Measurements from ENCODE around the gene CCT6A.
"Not testable (repeated sequence)": the region's sequence is repeated elsewhere in the genome, so short reads cannot be mapped to it uniquely, and the experiment has no call there.

The CCT6A gene

DNA sequence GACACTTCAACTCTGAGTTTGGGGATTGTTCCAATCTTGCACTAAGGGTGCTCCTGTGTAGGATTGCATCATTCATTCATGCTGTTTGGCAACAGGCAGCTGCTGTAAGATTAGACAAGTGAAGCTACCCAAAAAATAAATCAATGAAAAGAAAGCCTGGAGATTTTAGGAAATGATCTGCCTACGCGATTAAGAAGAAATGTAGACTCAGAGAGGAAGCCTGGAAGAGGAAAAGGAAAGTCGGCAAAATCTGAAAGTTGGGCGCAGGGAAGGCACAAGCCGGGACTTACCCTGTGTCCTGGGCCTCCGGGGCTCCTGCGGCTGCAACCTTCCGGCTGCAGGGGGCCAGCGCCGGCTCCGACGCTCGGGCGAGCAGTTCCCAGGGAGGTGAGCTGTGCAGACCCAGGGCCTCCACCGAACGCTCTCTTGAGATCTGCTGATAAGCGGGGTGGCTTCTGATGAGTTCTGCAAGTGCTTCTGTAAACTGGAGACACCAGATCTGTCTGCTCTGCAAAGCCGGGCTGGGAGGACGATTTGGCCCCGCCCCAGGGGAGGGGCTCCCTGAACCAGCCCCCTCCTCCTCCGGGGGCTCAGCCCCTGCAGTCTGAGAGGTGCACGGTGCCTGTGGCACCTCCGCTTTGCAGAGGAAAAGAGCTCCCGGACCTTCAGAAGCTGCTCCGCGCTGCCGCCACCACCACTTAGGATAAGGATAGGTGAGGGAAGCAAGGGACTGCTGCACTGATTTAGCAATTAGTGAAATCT is 17.7 kb upstream of the CCT6A start:
- no peaks in the 10 kb centered on the region for H3K9me3 ChIP-seq (ENCODE audit: severe bottlenecking)
- peaks cover 15% of the 10 kb centered on the region for H3K36me3 ChIP-seq
- H3K27ac ChIP-seq: peak overlapping the region; percentile 58
- no peak for TF ChIP-seq CTCF (IDR thresholded peaks at IDR 0.05; ENCODE audit: low read depth, low read length)
- peak overlapping the region; percentile 74 for H3K4me3 ChIP-seq (ENCODE audit: low read depth, low read length)
- peak; percentile 92 for DNase-seq
- no peaks in the 10 kb centered on the region for H3K27me3 ChIP-seq (ENCODE audit: insufficient read depth, low read depth, severe bottlenecking)

DNA sequence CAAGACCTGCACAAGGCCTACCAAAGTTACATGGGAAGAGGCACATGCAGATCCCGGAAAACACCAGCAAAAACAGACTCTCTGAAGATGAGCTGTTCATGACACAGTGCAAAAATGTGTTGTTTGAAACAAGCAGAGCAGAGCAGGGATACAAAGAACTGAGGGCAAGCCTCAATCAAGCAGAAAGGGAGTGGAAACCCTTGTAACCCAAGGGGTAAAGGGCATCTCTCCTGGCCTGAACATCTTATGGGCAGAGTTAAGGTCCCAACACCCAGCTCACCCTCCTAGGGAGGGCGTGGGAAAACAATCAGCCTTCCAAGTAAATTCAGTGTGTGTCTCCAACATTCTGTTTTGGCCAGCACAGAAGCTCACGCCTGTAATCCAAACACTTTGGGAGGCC is 10.8 kb upstream of the CCT6A start:
- H3K27ac ChIP-seq: no peak overlapping the region
- H3K9me3 ChIP-seq (ENCODE audit: severe bottlenecking): no peaks in the 10 kb centered on the region
- TF ChIP-seq CTCF (IDR thresholded peaks at IDR 0.05; ENCODE audit: low read depth, low read length): no peak
- no peak overlapping the region for H3K4me3 ChIP-seq (ENCODE audit: low read depth, low read length)
- H3K27me3 ChIP-seq (ENCODE audit: insufficient read depth, low read depth, severe bottlenecking): no peaks in the 10 kb centered on the region
- no peaks in the 10 kb centered on the region for H3K36me3 ChIP-seq
- no peak for DNase-seq

- not testable (repeated sequence) for H3K36me3 ChIP-seq; H3K4me3 ChIP-seq (ENCODE audit: low read depth, low read length); H3K27ac ChIP-seq; DNase-seq; H3K27me3 ChIP-seq (ENCODE audit: insufficient read depth, low read depth, severe bottlenecking); H3K9me3 ChIP-seq (ENCODE audit: severe bottlenecking)
Observed at GRCh38 chr7:56045758-56046157, 5.8 kb upstream of the CCT6A start.

- no peaks in the 10 kb centered on the region for H3K27me3 ChIP-seq (ENCODE audit: insufficient read depth, low read depth, severe bottlenecking)
- no peak for TF ChIP-seq CTCF (IDR thresholded peaks at IDR 0.05; ENCODE audit: low read depth, low read length)
- DNase-seq: no peak
- H3K36me3 ChIP-seq: no peaks in the 10 kb centered on the region
- no peak overlapping the region for H3K27ac ChIP-seq
- H3K9me3 ChIP-seq (ENCODE audit: severe bottlenecking): no peaks in the 10 kb centered on the region
- no peak overlapping the region for H3K4me3 ChIP-seq (ENCODE audit: low read depth, low read length)
Observed at GRCh38 chr7:56046721-56047445, 4.7 kb upstream of the CCT6A start.

DNA sequence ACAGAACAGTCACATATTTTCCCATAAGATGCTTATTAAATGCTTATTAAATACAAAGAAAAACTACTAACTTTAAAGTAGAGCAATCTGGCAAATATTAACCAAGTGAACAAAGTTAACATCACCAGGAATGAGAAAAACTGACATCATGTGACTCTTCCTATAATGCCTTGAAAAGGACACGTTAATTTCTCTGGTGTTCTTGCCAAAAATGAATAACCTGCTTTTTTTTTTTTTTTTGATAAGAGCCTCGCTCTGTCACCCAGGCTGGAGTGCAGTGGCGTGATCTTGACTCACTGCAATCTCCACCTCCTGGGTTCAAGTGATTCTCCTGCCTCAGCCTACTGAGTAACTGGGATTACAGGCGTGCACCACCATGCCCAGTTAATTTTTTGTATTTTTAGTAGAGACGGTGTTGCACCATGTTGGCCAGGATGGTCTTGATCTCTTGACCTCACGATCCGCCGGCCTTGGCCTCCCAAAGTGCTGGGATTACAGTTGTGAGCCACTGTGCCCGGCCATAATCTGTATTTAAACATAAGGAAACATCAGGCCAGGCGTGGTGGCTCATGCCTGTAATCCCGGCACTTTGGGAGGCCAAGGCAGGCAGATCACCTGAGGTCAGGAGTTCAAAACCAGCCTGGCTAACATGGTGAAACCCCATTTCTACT is 4.0 kb upstream of the CCT6A start:
- DNase-seq; H3K9me3 ChIP-seq (ENCODE audit: severe bottlenecking); H3K27me3 ChIP-seq (ENCODE audit: insufficient read depth, low read depth, severe bottlenecking); H3K4me3 ChIP-seq (ENCODE audit: low read depth, low read length); H3K27ac ChIP-seq; H3K36me3 ChIP-seq: not testable (repeated sequence)

- no peak overlapping the region for H3K27ac ChIP-seq
- no peak for TF ChIP-seq CTCF (IDR thresholded peaks at IDR 0.05; ENCODE audit: low read depth, low read length)
- H3K27me3 ChIP-seq (ENCODE audit: insufficient read depth, low read depth, severe bottlenecking): no peaks in the 10 kb centered on the region
- DNase-seq: no peak
- no peak overlapping the region for H3K4me3 ChIP-seq (ENCODE audit: low read depth, low read length)
- no peaks in the 10 kb centered on the region for H3K9me3 ChIP-seq (ENCODE audit: severe bottlenecking)
- peaks cover 12% of the 10 kb centered on the region for H3K36me3 ChIP-seq
Observed at GRCh38 chr7:56048245-56048644, 3.3 kb upstream of the CCT6A start.

DNA sequence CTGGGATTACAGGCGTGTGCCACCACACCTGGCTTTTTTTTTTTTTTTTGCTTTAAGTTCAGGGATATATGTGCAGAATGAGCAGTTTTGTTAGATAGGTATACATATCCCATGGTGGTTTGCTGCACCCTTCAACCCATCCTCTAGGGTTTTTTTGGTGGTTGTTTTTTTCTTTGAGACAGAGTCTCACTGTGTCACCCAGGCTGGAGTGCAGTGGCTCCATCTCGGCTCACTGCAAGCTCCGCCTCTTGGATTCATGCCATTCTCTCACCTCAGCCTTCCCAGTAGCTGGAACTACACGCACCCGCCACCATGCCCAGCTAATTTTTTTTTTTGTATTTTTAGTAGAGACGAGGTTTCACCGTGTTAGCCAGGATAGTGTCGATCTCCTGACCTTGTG is 2.8 kb upstream of the CCT6A start:
- not testable (repeated sequence) for DNase-seq; H3K4me3 ChIP-seq (ENCODE audit: low read depth, low read length); H3K9me3 ChIP-seq (ENCODE audit: severe bottlenecking); H3K27me3 ChIP-seq (ENCODE audit: insufficient read depth, low read depth, severe bottlenecking)
- H3K27ac ChIP-seq: peak overlapping the region; percentile 48; the same call in 1 of the 2 replicates
- H3K36me3 ChIP-seq: peaks cover 17% of the 10 kb centered on the region

All from WERI-Rb-1 (cell line).